B cell (primary cell): ENCODE data around the gene BABAM2. TPM values are rescaled to one million over a fixed set of nuclear protein-coding genes. Genes with fewer than 3 reads are reported as not detected.

ENCODE experiments used
- ATAC-seq: fragments of 200-7000 bp; cut with Tn5 transposase; one replicate; pipeline ENCODE4 v1.10.0; 2021; ENCODE audit warnings: low read depth, mild to moderate bottlenecking, moderate number of reproducible peaks, moderate library complexity
- CTCF ChIA-PET: fragments of 350-600 bp; sonication (Branson Sonifier 250); formaldehyde crosslinking; loops from one replicate; lab custom pipeline; 2021; ENCODE audit warnings: antibody characterized with exemption, inconsistent platforms; lab: Charles Lee
- POLR2A ChIA-PET: fragments of 350-600 bp; sonication (Branson Sonifier 250); formaldehyde crosslinking; loops from one replicate; lab custom pipeline; 2021; ENCODE audit warnings: antibody characterized with exemption; lab: Charles Lee
- DNase-seq: peaks from one replicate; pipeline ENCODE4 v3.0.0; 2013
- H2AFZ ChIP-seq: 2 replicates; pipeline ENCODE4 v1.6.1; 2012; ENCODE audit warnings: mild to moderate bottlenecking, low read depth, low read length; ENCODE audit not compliant: insufficient read depth, poor library complexity, severe bottlenecking
- H3K27ac ChIP-seq, 2 donors: 1 replicate in 1 of 2; 2 replicates in 1 of 2; pipeline ENCODE4 v1.5.1; 2012 to 2013; ENCODE audit warnings: low read length in 2 of 2, mild to moderate bottlenecking in 2 of 2, moderate library complexity in 1 of 2
- H3K27me3 ChIP-seq, 4 experiments: fragments of 200-600 bp in 1 of 4; sonication (generic) in 1 of 4; replicated peaks in 1 of 4; 1 replicate in 2 of 4; 2 replicates in 2 of 4; pipeline versions ENCODE4 v1.6.1 to v1.7.0; 2013 to 2016; ENCODE audit warnings: low read length in 3 of 4, mild to moderate bottlenecking in 2 of 4, mixed read lengths in 1 of 4, moderate library complexity in 1 of 4; ENCODE audit not compliant: insufficient read depth in 4 of 4, control insufficient read depth in 3 of 4; ENCODE audit errors: control extremely low read depth in 1 of 4
- H3K36me3 ChIP-seq, 2 experiments: replicated peaks in 1 of 2; 1 replicate in 1 of 2; 2 replicates in 1 of 2; pipeline versions ENCODE4 v1.6.1 to v1.7.1; 2013; ENCODE audit warnings: low read length in 1 of 2; ENCODE audit not compliant: insufficient read depth in 2 of 2, control insufficient read depth in 1 of 2; ENCODE audit errors: control extremely low read depth in 1 of 2, extremely low read depth in 1 of 2
- H3K4me1 ChIP-seq, 2 donors: fragments of 200-600 bp in 1 of 2; sonication (generic) in 1 of 2; 1 replicate in 1 of 2; 2 replicates in 1 of 2; pipeline versions ENCODE4 v1.5.1 to v1.6.1; 2013 to 2017; ENCODE audit warnings: low read length in 2 of 2; ENCODE audit not compliant: control insufficient read depth in 2 of 2, insufficient read depth in 2 of 2
- H3K4me2 ChIP-seq: replicated peaks from 2 replicates; pipeline ENCODE3; 2012; ENCODE audit warnings: mild to moderate bottlenecking, low read depth, low read length; ENCODE audit not compliant: poor library complexity, severe bottlenecking
- H3K4me3 ChIP-seq, 5 experiments: fragments of 200-600 bp in 1 of 5; sonication (generic) in 1 of 5; 1 replicate in 3 of 5; 2 replicates in 2 of 5; pipeline versions ENCODE4 v1.5.1 to v1.7.0; 2011 to 2016; ENCODE audit warnings: low read length in 4 of 5, mild to moderate bottlenecking in 4 of 5, low read depth in 2 of 5, control low read depth in 1 of 5, moderate library complexity in 1 of 5; ENCODE audit not compliant: insufficient read depth in 1 of 5; ENCODE audit errors: control extremely low read depth in 1 of 5, extremely low read depth in 1 of 5
- H3K79me2 ChIP-seq: fragments of 200-600 bp; sonication (generic); one replicate; pipeline ENCODE4 v1.6.0; 2016; ENCODE audit warnings: low read length; ENCODE audit not compliant: control insufficient read depth, insufficient read depth
- H3K9ac ChIP-seq: fragments of 200-600 bp; sonication (generic); 2 replicates; pipeline ENCODE4 v1.6.1; 2017; ENCODE audit warnings: mild to moderate bottlenecking, low read length, moderate library complexity
- H3K9me3 ChIP-seq, 3 donors: one replicate each; pipeline versions ENCODE4 v1.6.1 to v1.7.1; 2013; ENCODE audit warnings: low read length in 2 of 3; ENCODE audit not compliant: control insufficient read depth in 2 of 3, insufficient read depth in 1 of 3; ENCODE audit errors: control extremely low read depth in 1 of 3
- H4K20me1 ChIP-seq: 2 replicates; pipeline ENCODE4 v1.6.0; 2012; ENCODE audit warnings: mild to moderate bottlenecking, low read length; ENCODE audit not compliant: insufficient read depth, control insufficient read depth, poor library complexity, severe bottlenecking
- H3K27ac Mint-ChIP-seq: one replicate; pipeline ENCODE4 v1.8.0; 2021; ENCODE audit warnings: mixed read lengths
- H3K27me3 Mint-ChIP-seq: one replicate; pipeline ENCODE4 v1.8.0; 2021; ENCODE audit warnings: mixed read lengths
- H3K4me1 Mint-ChIP-seq: one replicate; pipeline ENCODE4 v1.8.0; 2021; ENCODE audit warnings: mixed read lengths
- H3K4me3 Mint-ChIP-seq: one replicate; pipeline ENCODE4 v1.8.0; 2021; ENCODE audit warnings: mixed read lengths
- H3K9me3 Mint-ChIP-seq: one replicate; pipeline ENCODE4 v1.8.0; 2022; ENCODE audit warnings: mixed read lengths; ENCODE audit not compliant: insufficient read depth
- CTCF ChIP-seq: fragments of 200-600 bp; IDR thresholded peaks from one replicate; pipeline ENCODE4 v1.8.0; 2022; ENCODE audit warnings: antibody characterized with exemption, mild to moderate bottlenecking
- EZH2 ChIP-seq: IDR thresholded peaks from 2 replicates; pipeline ENCODE4 v1.6.1; 2012; ENCODE audit warnings: borderline replicate concordance, low read depth, mild to moderate bottlenecking, moderate library complexity, low read length; ENCODE audit not compliant: insufficient read depth, poor library complexity, severe bottlenecking
- WGBS: methylation state at CpG from one replicate; pipeline ENCODE4 v1.1.5; 2013; ENCODE audit warnings: missing lambda C conversion rate; ENCODE audit not compliant: insufficient coverage; 5-methylcytosine and 5-hydroxymethylcytosine counted together
- intact Hi-C: fragments of 100-400 bp; cut with micrococcal nuclease; formaldehyde crosslinking; loops from one replicate; pipeline ENCODE4 v1.10.0; 2022
- polyA plus RNA-seq: library from polyadenylated mRNA; depleted of rRNA; stranded (reverse); fragments of >200 nt; gene quantifications from 2 replicates; pipeline ENCODE4 v1.2.3, GENCODE V29; 2012
- total RNA-seq, 2 donors: library from RNA; stranded (reverse); fragments of 120-200 nt in 1 of 2; gene quantifications; 1 replicate in 1 of 2; 2 replicates in 1 of 2; pipeline versions ENCODE4 v1.2.3 to v1.2.4, GENCODE V29; 2013 to 2022

Gene BABAM2
- total and polyA plus RNA-seq, 2 donors (not counting 1 experiment from before 2014, with no cell fraction given), result 22.3 to 69.6 TPM

GRCh38 chr2:28175028-28175427 lies 284.5 kb downstream of the BABAM2 start:
- no peaks in the 10 kb centered on the region for H3K27me3 ChIP-seq
- TF ChIP-seq CTCF (no peak), EZH2 (no peak)
- POLR2A ChIA-PET, result no interaction called here
- no peak overlapping the region for H3K27ac Mint-ChIP-seq
- H3K4me1 Mint-ChIP-seq, result no peaks in the 10 kb centered on the region
- peaks cover 4 to 21% (median 11%) of the 10 kb centered on the region in 3 donors for H3K9me3 ChIP-seq
- no peaks in the 10 kb centered on the region for H3K79me2 ChIP-seq
- H2AFZ ChIP-seq, result no peak overlapping the region
- peaks cover 0 to 3% of the 10 kb centered on the region in 2 experiments for H3K36me3 ChIP-seq
- H4K20me1 ChIP-seq, result no peaks in the 10 kb centered on the region
- H3K4me3 ChIP-seq, result no peak overlapping the region
- no peak overlapping the region for H3K4me2 ChIP-seq
- DNase-seq, result no peak
- H3K4me1 ChIP-seq, result no peaks in the 10 kb centered on the region
- no peak overlapping the region for H3K27ac ChIP-seq
- ATAC-seq, result no peak
- intact Hi-C loops, result no loop called here
- no peaks in the 10 kb centered on the region for H3K27me3 Mint-ChIP-seq
- CTCF ChIA-PET, result no interaction called here
- H3K4me3 Mint-ChIP-seq, result no peak overlapping the region
- 96% methylated on average over 3 of the region's 3 CpGs for WGBS
- H3K9me3 Mint-ChIP-seq, result peaks cover 21% of the 10 kb centered on the region
- H3K9ac ChIP-seq, result no peak overlapping the region

DNA sequence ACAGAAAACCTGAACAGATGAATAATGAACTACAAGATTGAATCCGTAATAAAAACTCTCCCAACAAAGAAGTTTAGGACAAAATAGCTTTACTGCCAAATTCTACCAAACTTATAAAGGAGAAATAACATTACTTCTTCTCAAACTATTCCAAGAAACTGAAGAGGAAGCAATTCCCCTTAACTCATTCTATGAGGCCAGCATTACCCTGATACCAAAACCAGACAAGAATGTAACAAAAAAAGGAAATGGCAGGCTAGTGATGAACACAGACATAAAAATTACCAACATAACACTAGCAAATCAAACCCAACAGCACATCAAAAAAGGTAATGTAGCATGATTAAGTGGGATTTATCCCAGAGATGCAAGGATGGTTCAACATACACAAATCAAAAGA lies 288.4 kb downstream of the BABAM2 start:
- Histone ChIP-seq H3K79me2 (no peaks in the 10 kb centered on the region), H3K36me3 (peaks cover 0 to 3% of the 10 kb centered on the region in 2 experiments), H3K9ac (no peak overlapping the region), H3K4me1 (no peaks in the 10 kb centered on the region), H3K4me2 (no peak overlapping the region), H3K27me3 (no peaks in the 10 kb centered on the region), H3K27ac (no peak overlapping the region), H4K20me1 (no peaks in the 10 kb centered on the region), H3K4me3 (no peak overlapping the region), H2AFZ (no peak overlapping the region), H3K9me3 (peaks cover 4 to 21% (median 11%) of the 10 kb centered on the region in 3 donors)
- TF ChIP-seq EZH2, result no peak
- no peak for TF ChIP-seq CTCF
- no peak for ATAC-seq
- peaks cover 25% of the 10 kb centered on the region for H3K9me3 Mint-ChIP-seq
- ChIA-PET POLR2A (no interaction called here), CTCF (no interaction called here)
- H3K27me3 Mint-ChIP-seq, result no peaks in the 10 kb centered on the region
- H3K27ac Mint-ChIP-seq, result no peak overlapping the region
- 100% methylated on average over 1 of the region's 1 CpG for WGBS
- DNase-seq, result no peak
- intact Hi-C loops, result no loop called here
- H3K4me3 Mint-ChIP-seq, result no peak overlapping the region
- no peaks in the 10 kb centered on the region for H3K4me1 Mint-ChIP-seq
